AG04449 (cell line): ENCODE data around the gene DIP2C.

Source experiments
- CTCF ChIA-PET: fragments of 350-600 bp; formaldehyde crosslinking; extraction: SDS; loops from one replicate; lab custom pipeline; 2021; ENCODE audit warnings: antibody characterized with exemption; lab: Yijun Ruan, JAX
- POLR2A ChIA-PET: fragments of 400-600, 350-600 bp; formaldehyde crosslinking; extraction: SDS; loops from one replicate; lab custom pipeline; 2020; ENCODE audit warnings: antibody characterized with exemption, inconsistent platforms; lab: Yijun Ruan, JAX
- DNase-seq: peaks from one replicate; pipeline ENCODE4 v3.0.0-alpha.2; 2010; ENCODE audit warnings: low read depth, low spot score
- H3K4me3 ChIP-seq: 2 replicates; pipeline ENCODE4 v1.5.1; 2011; ENCODE audit warnings: low read depth, mild to moderate bottlenecking, control low read depth, low read length
- CTCF ChIP-seq: IDR thresholded peaks from one replicate; pipeline ENCODE4 v1.5.1; 2011; ENCODE audit warnings: mild to moderate bottlenecking, moderate library complexity, low read length, control low read depth, inconsistent platforms; ENCODE audit not compliant: insufficient read depth; ENCODE audit errors: missing control alignments

DIP2C gene

DNA sequence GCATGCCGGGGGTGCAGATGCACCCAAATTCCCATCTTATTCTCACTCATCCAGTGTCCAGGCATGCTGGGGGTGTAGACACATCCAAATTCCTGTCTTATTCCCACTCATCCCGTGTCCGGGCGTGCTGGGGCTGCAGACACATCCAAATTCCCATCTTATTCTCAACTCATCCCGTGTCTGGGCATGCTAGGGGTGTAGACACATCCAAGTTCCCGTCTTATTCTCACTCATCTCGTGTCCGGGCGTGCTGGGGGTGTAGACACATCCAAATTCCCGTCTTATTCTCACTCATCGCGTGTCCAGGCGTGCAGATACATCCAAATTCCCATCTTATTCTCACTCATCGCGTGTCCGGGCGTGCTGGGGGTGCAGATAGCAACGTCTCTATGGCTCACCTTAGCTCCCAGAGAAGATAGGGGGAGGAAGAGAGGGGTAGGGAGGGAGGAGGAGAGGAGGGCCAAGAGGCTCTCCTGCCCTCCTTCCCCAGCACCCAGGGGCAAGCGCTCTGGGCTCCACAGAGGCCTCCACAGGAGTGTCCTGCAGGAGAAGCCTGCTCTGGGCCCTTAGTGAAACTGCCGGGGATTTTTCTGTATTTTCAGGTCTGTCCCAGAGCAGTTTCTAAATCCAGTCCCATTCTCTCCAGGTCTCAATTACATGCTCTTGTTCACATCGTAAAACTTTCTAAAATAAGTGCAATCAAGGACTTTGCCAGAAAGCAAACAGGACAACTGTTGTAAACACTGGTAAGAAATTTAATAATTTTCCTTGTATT, 210.8 kb downstream of the DIP2C start:
- POLR2A ChIA-PET: no interaction called here
- TF ChIP-seq CTCF: no peak
- CTCF ChIA-PET: no interaction called here
- no peak for DNase-seq
- no peak overlapping the region for H3K4me3 ChIP-seq

DNA sequence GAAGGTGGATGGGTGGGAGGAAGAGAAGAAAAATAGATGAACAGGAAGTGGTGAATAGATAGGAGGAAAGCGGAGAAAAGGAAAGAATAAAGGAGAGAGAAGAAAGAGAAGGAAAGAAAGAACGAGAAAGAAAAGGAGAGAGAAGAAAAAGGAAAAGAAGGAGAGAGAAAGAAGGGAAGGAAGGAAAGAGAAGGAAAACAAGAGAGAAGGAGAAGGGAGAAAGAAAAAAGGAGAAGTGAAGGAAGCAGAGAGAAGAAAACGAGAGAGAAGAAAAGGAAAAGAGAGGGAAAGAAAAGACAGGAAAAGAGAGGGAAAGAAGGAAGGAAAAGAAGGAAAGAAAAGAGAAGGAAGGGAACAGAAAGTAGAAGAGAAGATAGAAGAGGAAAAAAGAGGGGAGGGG, 211.8 kb downstream of the DIP2C start:
- DNase-seq: no peak
- no peak for TF ChIP-seq CTCF
- POLR2A ChIA-PET: no interaction called here
- CTCF ChIA-PET: no interaction called here
- no peak overlapping the region for H3K4me3 ChIP-seq

- ChIA-PET POLR2A (no interaction called here), CTCF (no interaction called here)
- no peak for DNase-seq
- no peak overlapping the region for H3K4me3 ChIP-seq
- TF ChIP-seq CTCF: no peak
These were observed 213.1 kb downstream of the DIP2C start for GRCh38 chr10:476455-476780.

DNA sequence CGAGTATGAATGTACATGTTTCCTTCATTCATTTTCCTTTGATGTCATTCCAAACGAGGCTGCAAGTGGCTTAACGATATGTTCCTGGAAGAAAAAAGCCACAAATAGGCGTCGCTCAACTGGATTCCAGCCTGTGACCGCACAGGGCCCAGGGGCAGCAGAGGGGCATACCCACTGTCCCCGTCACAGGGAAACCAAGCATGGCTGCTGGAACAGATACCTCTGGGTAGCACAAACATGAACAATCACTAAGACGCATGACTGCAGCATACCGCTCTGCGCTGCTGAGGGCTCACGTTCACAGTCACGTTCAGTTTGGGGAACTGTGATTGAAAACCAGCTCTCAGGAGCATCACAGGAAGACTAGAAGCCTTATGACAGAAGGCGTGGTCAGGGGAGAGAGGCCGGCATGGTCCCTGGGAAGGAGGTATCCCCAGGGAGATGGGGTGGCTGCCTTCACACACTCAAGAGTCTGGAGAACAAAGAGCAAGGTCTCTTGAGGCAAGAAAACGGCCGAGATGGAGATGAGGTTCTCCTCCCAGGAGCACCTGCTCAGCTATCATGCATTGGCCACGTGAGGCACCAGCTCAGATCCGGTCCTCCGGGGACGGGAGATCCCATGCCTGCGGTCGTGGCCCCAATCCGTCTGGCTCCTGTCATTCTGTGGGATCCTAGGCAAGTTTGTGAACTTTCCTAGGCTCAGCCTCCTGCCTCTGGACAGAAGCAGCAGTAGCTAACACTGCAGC, 213.6 kb downstream of the DIP2C start:
- ChIA-PET POLR2A (no interaction called here), CTCF (no interaction called here)
- no peak for DNase-seq
- H3K4me3 ChIP-seq: no peak overlapping the region
- TF ChIP-seq CTCF: no peak

DNA sequence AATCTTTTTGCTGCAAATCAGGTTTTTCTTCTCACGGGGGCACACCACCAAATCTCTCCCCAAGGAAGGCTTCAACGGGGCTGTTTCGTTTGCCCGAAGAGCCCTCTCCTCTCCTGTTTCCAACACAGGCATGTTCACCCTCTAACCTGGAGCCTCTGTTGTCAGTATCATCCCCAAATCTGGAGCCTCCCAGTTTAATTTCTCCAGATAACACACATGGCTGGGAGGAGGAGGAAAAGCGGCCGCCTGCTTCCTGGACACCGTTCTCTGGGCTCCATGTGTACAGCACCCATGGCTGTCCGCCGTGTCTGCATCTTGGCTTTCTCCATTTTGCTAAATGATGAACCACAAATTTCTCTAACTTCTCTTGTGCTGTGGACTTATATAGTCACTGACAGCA, 214.5 kb downstream of the DIP2C start:
- DNase-seq: no peak
- POLR2A ChIA-PET: no interaction called here
- CTCF ChIA-PET: no interaction called here
- H3K4me3 ChIP-seq: no peak overlapping the region
- TF ChIP-seq CTCF: no peak

DNA sequence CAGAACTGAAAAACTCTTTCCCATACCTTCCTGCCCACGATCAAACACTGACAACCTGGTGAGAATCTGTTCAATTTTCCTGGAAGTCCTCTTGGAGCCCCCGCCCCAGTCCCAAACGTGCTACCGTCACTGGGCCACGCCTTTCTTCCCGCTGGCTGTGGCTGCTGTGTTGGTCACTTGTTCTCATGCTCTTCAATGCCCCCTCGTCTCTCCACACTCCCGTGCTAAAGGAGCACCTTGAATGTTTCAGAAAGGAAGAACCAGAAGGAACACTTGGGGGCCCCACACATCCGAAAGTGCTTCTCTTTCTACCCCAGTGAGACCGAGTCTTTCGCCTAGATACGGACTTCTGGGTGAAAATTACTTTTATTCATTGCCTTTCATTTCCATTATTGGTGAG, 215.1 kb downstream of the DIP2C start:
- CTCF ChIA-PET: no interaction called here
- POLR2A ChIA-PET: no interaction called here
- DNase-seq: no peak
- H3K4me3 ChIP-seq: no peak overlapping the region
- TF ChIP-seq CTCF: no peak
